GM04504 (cell line): ENCODE results near the gene SRSF2.
A peak's percentile ranks its signal among the peaks of the same experiment; 100 is the strongest.
"Not testable (repeated sequence)": the region's sequence is repeated elsewhere in the genome, so short reads cannot be mapped to it uniquely, and the experiment has no call there.

ENCODE experiments used
- DNase-seq: peaks from one replicate; pipeline ENCODE4 v3.0.0-alpha.2; 2012; ENCODE audit warnings: low read depth

The SRSF2 gene

DNA sequence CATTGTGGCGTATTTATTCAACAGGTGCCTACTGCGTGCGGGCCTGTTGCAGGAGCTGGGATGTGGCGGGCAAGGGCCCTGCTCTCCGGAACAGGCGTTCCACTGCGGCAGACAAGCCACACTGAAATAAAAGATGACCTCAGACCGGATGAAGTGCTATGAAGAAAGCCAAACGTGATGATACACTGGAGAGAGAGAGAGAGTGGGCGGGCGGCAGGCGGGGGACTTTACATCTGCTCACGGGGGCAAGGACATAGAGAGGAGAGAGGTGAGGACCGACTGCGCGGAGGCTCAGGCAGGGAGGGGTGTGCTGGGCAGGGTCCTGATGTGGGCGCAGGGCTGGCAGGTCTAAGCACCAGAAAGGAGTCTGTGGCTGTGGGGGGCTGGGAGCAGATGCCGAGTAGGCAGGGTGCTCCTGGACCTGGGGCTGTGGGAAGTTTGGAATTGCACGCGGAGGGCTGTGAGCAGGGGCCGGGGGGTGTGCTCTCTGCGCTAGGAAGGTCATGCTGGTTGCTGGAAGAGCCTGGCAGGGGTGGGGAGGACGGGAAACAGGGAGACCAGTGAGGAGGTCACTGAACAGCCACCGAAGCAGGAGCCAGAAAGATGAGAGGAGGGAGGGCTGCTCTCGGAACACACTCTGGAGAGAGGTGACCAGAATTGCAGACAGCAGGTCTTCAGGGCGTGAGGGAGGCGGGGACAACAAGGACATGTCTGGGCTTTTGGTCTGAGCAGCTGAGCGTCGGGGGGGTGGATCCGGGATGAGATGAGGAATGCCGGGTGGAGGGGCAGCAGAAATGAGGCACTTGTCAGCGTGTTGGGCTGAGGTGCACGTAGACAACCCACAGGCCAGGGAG lies 36.3 kb downstream of the SRSF2 start:
- DNase-seq, result peak; percentile 71

DNA sequence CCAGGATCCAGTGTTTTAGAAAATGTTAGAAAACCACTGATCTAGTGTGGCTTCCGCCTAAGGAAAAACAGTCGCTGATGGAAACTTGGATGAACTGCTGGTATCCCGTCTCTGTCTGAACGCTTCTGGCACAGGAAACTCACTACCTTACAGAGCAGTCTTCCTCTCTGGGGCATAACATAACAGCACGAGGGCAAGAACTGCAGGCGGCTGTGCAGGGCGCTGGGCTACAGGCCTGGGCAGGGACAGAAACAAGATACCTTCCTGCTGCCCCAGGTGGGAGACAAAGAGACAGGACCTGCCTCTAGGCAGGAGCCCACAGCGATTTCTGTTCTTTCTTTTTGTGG lies 36.9 kb downstream of the SRSF2 start:
- DNase-seq, result no peak

- not testable (repeated sequence) for DNase-seq
Observed at GRCh38 chr17:76698466-76698977, 38.6 kb downstream of the SRSF2 start.

DNA sequence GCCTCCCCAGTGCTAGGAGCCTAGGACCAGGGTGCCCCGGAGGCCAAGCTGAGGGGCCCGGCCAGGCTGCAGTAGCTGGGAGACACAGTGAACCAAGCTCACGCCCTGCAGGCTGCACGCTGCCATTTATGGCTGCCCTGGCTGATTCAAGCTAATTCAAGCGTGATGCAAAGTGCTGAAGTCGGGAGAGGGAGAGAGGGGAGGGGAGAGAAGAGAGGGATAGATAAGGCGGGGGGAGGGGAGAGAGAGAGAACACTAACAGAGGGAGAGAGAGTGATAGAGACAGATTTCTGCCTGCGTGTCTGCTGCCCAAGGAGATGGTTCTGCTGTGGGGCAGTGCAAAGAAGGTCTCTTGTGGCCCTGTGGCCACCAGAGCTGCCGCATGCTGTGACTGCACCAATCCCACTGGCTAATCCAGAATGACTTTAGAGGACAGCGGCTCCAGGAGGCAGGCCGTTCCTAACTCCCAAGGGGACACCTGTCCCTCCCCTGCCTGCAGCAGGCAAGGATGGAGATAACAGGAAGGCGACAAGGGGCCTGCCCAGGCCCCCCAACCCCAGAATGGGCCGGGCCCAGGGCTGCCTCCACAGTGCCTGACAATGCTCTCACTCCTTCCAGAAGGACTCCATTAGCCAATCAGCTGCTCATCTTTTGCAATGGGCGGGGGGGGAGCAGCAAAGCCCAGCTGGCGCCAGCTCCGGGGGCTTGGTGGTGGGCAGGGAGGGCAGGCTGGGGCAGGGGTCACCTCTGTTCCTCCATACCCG lies 39.2 kb downstream of the SRSF2 start:
- DNase-seq, result no peak

DNA sequence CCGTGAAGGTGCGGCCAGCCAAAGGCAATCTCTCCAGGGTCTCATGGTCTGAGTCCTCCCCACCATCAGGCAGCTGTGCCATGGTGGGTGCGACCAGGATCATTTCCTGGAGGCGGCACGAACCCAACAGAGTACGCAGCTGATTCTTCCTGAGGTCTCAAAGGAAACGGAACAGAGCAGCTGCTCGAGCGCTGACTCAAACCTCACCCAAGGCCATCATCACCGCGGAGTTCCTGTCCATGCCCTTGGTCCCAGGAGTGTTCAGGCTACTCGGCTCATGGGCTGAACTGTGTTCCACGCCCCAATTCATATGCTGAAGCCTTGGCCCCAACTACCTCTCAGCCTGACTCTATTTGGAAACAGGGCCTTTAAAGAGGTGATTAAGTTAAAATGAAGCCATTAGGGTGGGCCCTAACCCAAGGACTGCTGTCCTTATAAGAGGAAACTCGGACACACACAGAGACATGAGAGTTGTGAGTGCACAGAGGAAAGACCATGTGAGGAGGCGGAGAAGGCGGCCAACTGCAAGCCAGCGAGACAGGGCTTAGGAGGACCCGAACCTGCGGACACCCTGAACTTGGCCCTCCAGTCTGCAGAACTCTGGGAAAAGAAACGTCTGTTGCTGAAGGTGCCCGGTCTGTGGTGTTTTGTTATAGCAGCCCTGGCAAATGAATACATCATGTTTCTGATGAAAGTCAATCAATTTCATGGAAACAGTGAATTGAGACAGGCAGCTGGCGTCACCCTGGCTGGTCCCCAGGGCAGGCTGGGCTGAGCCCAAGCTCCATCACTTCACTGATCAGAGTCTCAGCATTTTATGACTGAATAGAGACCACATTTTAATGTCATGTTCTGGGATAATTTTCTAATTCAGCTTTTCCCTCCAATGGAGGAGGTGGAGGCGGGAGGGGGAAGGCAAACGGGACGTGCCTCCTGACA lies 40.1 kb downstream of the SRSF2 start:
- DNase-seq, result no peak

DNA sequence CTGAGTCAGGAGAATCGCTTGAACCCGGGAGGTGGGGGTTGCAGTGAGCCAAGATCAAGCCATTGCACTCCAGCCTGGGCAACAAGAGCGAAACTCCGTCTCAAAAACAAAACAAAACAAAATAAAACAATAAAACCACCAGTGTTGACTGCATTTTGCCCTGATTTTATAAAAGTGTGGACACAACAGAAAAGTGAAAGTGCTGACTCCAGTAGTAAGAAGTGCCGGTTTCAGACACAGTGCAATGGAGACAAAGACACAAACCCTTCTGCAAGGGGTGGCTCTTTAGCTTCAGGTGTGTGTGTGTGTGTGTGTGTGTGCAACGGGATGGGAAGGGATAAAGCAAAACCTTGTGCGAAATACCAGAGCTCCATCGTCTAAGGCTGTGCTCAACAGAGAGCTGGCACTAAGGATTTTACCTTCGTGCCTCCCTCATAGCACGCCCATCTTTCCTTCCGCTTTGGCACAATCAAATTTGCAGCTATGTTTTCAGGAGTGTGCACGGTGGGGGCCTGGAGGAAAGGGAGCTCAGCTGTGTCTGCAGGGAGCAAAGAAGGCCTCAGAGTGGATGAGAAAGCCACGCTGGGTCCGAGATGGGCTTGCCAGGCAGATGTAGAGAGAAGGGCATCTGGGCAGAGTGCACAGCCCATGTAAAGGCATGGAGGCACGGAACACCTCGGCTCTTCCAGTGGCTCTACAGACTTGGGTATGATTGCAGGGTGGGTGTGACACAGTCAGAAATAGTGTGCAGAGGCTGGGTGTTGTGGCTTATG lies 41.9 kb downstream of the SRSF2 start:
- no peak for DNase-seq

GRCh38 chr17:76691379-76692191 lies 45.5 kb downstream of the SRSF2 start:
- no peak for DNase-seq

DNA sequence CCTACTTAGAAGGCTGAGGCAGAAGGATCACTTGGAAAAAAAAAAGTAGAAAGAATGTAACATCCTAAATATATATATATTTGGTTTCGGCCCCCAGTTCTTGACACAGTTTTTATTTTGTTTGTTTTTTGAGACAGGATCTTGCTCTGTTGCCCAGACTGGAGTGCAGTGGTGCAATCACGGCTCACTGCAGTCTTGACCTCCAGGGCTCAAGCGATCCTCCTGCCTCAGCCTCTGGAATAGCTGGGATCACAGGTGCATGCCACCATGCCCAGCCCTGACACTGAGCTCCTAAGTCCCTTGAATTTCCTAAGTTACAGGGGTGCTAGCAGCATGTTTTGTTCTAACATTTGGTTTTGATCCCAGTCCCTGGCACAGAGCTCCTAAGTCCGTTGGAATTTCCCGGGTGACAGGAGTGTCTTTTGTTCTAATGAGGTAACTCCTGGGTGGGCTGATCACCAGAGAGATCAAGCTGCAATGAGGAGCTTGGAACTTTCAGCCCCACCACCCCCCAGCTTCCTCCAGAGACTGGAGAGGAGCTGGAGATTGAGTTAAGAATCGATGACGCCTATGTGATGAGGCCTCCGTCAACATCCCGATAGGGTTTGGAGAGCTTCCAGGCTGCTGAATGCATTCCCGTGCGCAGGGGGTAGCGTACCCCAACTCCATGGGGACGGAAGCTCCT lies 46.4 kb downstream of the SRSF2 start:
- no peak for DNase-seq

DNA sequence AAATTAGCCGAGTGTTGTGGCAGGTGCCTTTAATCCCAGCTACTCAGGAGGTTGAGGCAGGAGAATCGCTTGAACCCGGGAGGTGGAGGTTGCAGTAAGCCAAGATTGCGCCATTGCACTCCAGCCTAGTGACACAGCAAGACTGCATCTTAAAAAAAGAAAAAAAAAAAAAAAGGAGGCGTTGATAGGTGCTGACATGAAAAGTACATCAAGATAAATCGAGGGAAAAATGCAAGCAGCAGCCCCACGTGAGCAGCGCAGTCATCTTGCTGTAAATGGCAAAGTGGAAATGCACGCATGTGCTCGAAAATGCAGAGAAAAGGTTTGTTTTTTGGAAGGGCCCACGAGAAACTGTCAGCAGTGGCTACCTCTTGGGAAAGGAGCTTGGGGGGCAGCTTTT lies 47.3 kb downstream of the SRSF2 start:
- no peak for DNase-seq

- no peak for DNase-seq
Observed at GRCh38 chr17:76688165-76688622, 48.9 kb downstream of the SRSF2 start.

DNA sequence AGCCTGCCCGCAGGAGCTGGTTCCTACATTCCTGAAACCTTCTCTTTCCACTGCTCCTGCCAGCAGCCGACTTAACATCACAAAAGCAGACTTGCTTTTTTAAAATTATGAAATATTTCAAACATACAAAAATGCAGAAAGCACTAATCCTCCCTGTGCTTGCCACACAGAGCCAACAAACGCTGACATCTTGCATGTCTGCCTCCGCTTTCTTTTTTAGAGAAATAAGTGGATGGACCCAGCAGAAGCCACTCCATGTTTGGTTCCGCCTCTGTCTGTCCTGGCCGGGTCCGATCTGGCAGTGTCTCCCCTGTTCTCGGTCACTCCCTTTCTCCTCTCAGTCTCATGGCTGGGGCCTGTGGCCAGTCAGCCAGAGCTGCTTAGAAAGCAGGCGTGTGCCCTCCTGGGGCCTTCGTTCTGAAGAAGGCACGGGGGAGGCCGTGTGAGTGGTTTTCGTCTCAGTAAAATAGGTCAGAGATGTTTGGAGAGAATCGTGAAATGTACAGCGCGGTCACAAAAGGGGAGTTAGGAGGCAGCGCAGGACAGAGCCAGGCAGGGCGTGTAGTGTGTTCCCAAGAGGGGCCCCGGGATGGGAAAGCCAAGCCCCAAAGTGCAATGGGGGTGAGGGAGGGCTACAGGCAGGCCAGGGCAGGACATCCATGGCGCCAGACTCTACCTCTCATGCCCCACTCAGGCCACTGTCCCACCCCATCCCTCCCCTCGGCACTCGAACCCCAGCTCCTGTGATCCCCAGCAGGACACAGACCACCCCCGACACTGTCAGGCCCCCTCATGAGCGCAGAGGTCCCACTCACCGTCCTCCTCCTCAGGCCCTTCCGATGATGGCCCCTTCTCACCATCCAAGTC lies 49.6 kb downstream of the SRSF2 start:
- no peak for DNase-seq

GRCh38 chr17:76686538-76687297 lies 50.4 kb downstream of the SRSF2 start:
- DNase-seq, result no peak

- no peak for DNase-seq
Observed at GRCh38 chr17:76685846-76686245, 51.3 kb downstream of the SRSF2 start.

- DNase-seq, result no peak
Observed at GRCh38 chr17:76685366-76685765, 51.8 kb downstream of the SRSF2 start.

DNA sequence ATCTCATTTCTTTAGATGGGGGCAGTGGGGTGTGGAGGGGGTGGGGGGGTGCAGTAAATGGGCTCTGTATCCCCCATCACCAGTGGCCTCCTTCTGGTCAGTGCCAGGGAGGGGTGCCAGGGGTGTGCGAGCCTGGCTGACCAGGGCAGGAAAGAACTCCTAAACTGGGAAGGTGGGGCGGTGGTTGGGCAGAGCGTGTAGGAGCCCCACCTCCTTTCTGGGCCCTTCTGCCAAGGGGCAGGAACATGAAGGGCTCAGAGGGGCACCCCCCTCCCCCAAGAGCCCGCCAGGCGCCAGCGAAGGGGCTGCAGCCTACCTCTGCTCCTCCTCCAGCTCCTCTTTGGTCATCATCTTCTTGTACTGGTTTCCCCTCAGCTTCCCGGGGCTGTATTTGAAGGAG lies 52.4 kb downstream of the SRSF2 start:
- DNase-seq, result no peak
